Measurements from ENCODE around the gene SYMPK. TPM values are rescaled to one million over a fixed set of nuclear protein-coding genes. Genes with fewer than 3 reads are reported as not detected.

SYMPK gene
- total RNA-seq, 4 donors from 2014 or later: 15.7 to 50.5 (median 28.8) TPM

DNA sequence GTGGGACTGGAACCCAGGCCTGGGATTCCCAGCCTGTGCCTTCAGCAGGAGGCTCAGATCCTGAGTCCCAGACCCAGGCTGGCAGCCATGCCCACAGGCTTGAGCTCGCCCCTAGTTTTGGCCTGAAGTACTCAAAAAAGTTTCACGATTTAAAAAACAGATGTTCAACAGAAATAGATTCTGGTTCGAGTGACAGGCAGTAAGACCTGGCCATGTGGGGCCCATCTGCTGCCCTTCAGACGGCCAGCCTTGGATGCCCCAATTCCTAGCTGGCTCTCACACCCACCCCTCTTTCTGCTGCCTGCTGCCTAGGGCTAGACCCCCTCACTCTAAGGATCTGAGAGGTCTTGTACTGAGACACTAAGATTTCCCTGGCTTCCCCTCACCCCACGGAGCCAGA lies 77.8 kb downstream of the SYMPK start:
- TF ChIP-seq CTCF (IDR thresholded peaks at IDR 0.05; ENCODE audit: low read depth): no peak

GRCh38 chr19:45784096-45784495 lies 78.9 kb downstream of the SYMPK start:
- no peak for TF ChIP-seq CTCF (IDR thresholded peaks at IDR 0.05; ENCODE audit: low read depth)

DNA sequence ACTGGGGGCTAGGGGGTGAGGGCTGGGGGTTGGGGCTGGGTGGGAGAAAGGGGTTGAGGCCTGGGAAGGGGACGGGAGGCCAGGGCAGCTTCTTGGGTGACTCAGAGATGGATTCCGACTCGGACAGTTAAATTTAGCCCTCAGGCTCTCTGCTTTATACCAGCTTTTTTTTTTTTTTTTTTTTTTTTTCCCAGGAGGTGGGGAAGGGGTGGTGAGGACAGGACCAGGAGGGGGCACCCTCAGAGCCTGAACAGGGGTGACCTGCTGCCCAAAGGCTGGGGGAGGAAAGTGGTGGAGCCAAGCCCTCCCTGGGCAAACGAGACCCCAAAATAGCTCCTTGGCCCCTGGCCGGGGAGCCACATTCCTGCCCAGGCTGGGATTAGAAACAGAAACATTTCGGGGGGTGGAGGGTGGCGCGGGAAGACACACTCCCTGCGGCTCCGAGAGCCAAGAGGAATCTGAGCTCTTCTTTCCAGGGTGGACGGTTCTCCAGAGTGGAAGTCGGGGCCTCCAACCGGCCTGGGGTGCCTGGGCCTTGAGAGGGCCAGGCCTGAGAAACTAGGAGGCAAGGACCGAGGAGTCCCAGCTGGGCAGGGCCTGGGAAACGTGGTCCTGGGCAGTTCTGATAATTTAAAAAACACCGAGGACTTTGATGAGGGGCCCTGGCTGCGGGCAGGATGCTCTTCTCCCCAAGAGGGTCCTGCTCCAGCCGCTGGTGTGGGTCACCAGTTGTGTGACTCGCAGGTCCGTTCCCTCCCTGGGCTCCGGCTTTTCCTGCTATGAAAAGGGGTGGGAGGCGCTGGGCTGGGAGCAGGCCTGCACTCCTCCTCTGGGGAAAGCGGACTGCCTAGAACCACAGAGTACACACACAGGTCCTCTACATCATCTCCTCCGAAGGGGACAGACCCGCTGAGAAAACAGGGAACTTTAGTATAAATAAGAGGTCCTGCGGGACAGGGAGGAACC lies 79.8 kb downstream of the SYMPK start:
- no peak for TF ChIP-seq CTCF (IDR thresholded peaks at IDR 0.05; ENCODE audit: low read depth)

- no peak for TF ChIP-seq CTCF (IDR thresholded peaks at IDR 0.05; ENCODE audit: low read depth)
These were observed 80.7 kb downstream of the SYMPK start, which contains the start of gene DMPK for GRCh38 chr19:45782162-45782691. TSS of gene DMPK (minus strand) at chr19:45782490. CDS start at chr19:45782352, 138 bp downstream.

DNA sequence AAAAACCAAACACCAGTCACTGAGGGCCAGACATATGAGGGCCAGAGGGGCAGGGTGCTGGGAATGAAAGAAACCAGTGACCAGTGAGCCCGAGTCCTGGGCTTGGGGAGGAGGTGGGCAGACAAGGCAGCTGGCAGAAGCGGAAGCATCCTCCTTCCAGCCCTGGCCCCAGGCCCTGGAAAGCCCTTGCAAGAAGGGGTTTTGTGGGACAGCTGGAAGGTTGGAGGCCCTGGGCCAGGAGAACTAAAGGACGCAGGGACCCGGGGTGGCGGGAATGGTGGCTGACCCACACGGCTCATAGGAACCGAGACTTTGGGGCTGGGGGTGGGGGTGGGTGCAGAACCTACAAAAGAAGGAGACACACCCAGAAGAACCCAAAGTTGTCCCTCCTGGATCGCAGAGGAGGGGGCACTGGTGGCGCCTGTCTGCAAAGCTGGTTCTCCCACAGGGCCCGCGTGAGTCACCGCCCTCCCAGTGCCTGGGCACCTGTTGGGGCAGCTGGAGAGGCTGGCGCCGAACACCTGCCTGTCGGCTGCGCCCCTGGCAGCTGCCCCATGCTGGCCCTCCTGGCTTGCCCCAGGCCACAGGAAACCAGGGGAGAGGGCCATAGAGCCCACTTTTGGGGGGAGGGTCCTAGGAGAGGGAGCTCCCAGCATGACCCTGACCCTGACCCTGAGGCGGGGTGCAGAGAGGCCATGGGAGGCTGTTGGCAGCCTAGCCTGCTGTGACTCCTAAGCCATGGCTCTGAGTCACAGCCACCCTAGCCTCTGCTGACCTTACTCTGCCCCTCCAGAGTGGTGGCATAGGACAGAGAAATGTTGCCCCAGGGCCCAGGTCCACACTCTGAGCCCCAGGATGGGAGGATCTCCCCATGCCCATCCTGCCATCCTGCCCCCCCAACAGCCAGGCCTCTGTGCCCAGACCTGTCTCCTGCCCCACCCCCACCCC lies 81.5 kb downstream of the SYMPK start:
- TF ChIP-seq CTCF (IDR thresholded peaks at IDR 0.05; ENCODE audit: low read depth): no peak

DNA sequence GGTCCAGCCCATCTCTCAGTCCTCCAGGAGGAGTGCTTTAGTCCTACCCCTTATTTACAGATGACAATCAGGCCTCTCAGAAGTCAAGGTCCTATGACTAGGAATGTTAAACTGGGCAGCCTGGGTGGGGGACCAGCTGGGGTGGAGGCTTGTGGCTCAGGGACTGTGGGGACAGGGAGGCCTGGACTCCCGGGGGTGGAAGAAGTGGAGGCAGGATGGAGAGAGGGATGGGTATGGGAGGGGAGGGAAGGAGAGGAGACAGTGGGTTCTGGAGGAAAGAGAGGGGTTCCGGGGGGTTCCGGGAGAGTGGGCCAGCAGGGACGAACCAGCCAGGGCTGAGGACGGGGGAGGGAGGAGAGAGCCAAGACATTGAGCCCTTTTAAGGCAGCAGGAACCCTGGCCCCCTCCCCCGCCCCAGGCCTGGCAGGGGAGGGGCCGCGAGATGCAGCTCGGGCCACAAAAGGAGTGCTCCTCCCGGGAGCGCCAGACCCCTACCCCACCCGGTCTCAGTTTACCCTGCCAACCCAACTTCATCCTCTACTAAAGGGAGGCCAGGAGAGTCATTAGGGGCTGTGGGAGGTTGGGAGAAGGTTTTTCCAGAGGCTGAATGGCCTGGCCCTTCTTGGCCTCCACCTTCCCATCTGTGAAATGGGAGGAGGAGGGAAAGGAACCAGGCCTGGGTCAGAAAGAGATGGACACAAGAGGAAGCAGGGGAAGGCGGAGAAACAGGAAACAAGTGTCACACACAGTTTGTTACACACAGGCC lies 82.3 kb downstream of the SYMPK start:
- no peak for TF ChIP-seq CTCF (IDR thresholded peaks at IDR 0.05; ENCODE audit: low read depth)
